Measurements from ENCODE around the gene NEK7. TPM values are rescaled to one million over a fixed set of nuclear protein-coding genes. Genes with fewer than 3 reads are reported as not detected.

The NEK7 gene
- total RNA-seq, 1 donor from 2014 or later, result 34.7 TPM

GRCh38 chr1:198291036-198291435, 134.2 kb downstream of the NEK7 start:
- no peaks in the 10 kb centered on the region for H3K36me3 ChIP-seq
- no peaks in the 10 kb centered on the region for H3K27me3 Mint-ChIP-seq (ENCODE audit: insufficient read depth, low read depth)
- H4K20me1 ChIP-seq (ENCODE audit: low read depth), result no peaks in the 10 kb centered on the region
- no peak overlapping the region for H3K4me3 ChIP-seq
- H3K9me3 ChIP-seq (ENCODE audit: low read depth), result no peaks in the 10 kb centered on the region
- no peaks in the 10 kb centered on the region for H3K9me3 Mint-ChIP-seq
- H3K36me3 Mint-ChIP-seq, result peaks cover 3% of the 10 kb centered on the region
- H2AFZ ChIP-seq (replicated peaks), result no peak overlapping the region
- DNase-seq (ENCODE audit: low spot score), result peak; percentile 79
- H3K27me3 ChIP-seq, result no peaks in the 10 kb centered on the region
- TF ChIP-seq CTCF (IDR thresholded peaks at IDR 0.05) (no peak), EZH2phosphoT487 (IDR thresholded peaks at IDR 0.05) (no peak), EZH2 (IDR thresholded peaks at IDR 0.05) (no peak)
- no peak overlapping the region for H3K4me3 Mint-ChIP-seq
- H3F3A ChIP-seq (ENCODE audit: low read depth), result no peaks in the 10 kb centered on the region
- peaks cover 55% of the 10 kb centered on the region for H3K4me1 Mint-ChIP-seq
- peak overlapping the region; percentile 45 for H3K4me2 ChIP-seq
- H3K27ac ChIP-seq, result no peak overlapping the region
- H3K4me1 ChIP-seq, result peaks cover 19% of the 10 kb centered on the region
- no peaks in the 10 kb centered on the region for H3K79me2 ChIP-seq (ENCODE audit: low read depth)
- no peak overlapping the region for H3K9ac ChIP-seq
- peak overlapping the region; percentile 74 for H3K27ac Mint-ChIP-seq

GRCh38 chr1:198291924-198292323, 135.1 kb downstream of the NEK7 start:
- no peaks in the 10 kb centered on the region for H3K27me3 ChIP-seq
- no peaks in the 10 kb centered on the region for H3F3A ChIP-seq (ENCODE audit: low read depth)
- H3K4me1 ChIP-seq, result peaks cover 19% of the 10 kb centered on the region
- H3K79me2 ChIP-seq (ENCODE audit: low read depth), result no peaks in the 10 kb centered on the region
- H3K9ac ChIP-seq, result no peak overlapping the region
- H3K9me3 Mint-ChIP-seq, result no peaks in the 10 kb centered on the region
- no peaks in the 10 kb centered on the region for H4K20me1 ChIP-seq (ENCODE audit: low read depth)
- no peak overlapping the region for H3K27ac ChIP-seq
- H2AFZ ChIP-seq (replicated peaks), result no peak overlapping the region
- H3K4me3 ChIP-seq, result no peak overlapping the region
- no peak overlapping the region for H3K4me3 Mint-ChIP-seq
- no peak overlapping the region for H3K27ac Mint-ChIP-seq
- H3K36me3 Mint-ChIP-seq, result no peaks in the 10 kb centered on the region
- TF ChIP-seq EZH2 (IDR thresholded peaks at IDR 0.05), result no peak
- no peak for TF ChIP-seq CTCF (IDR thresholded peaks at IDR 0.05)
- TF ChIP-seq EZH2phosphoT487 (IDR thresholded peaks at IDR 0.05), result no peak
- no peak for DNase-seq (ENCODE audit: low spot score)
- H3K36me3 ChIP-seq, result no peaks in the 10 kb centered on the region
- no peaks in the 10 kb centered on the region for H3K27me3 Mint-ChIP-seq (ENCODE audit: insufficient read depth, low read depth)
- peak overlapping the region; percentile 7 for H3K4me2 ChIP-seq
- H3K4me1 Mint-ChIP-seq, result peaks cover 64% of the 10 kb centered on the region
- H3K9me3 ChIP-seq (ENCODE audit: low read depth), result no peaks in the 10 kb centered on the region

- peak overlapping the region; percentile 76 for H3K4me3 Mint-ChIP-seq
- no peaks in the 10 kb centered on the region for H3K27me3 Mint-ChIP-seq (ENCODE audit: insufficient read depth, low read depth)
- Histone ChIP-seq H3K9ac (no peak overlapping the region), H3K4me3 (no peak overlapping the region), H2AFZ (replicated peaks) (no peak overlapping the region), H3K9me3 (ENCODE audit: low read depth) (no peaks in the 10 kb centered on the region), H3F3A (ENCODE audit: low read depth) (no peaks in the 10 kb centered on the region), H3K27ac (no peak overlapping the region), H3K36me3 (no peaks in the 10 kb centered on the region), H3K4me1 (peaks cover 19% of the 10 kb centered on the region), H3K79me2 (ENCODE audit: low read depth) (no peaks in the 10 kb centered on the region), H3K27me3 (no peaks in the 10 kb centered on the region), H3K4me2 (no peak overlapping the region), H4K20me1 (ENCODE audit: low read depth) (no peaks in the 10 kb centered on the region)
- H3K4me1 Mint-ChIP-seq, result peaks cover 68% of the 10 kb centered on the region
- DNase-seq (ENCODE audit: low spot score), result peak; percentile 42
- TF ChIP-seq CTCF (IDR thresholded peaks at IDR 0.05), result no peak
- no peak for TF ChIP-seq EZH2phosphoT487 (IDR thresholded peaks at IDR 0.05)
- TF ChIP-seq EZH2 (IDR thresholded peaks at IDR 0.05), result no peak
- H3K27ac Mint-ChIP-seq, result peak overlapping the region; percentile 27
- H3K36me3 Mint-ChIP-seq, result peaks cover 3% of the 10 kb centered on the region
- H3K9me3 Mint-ChIP-seq, result no peaks in the 10 kb centered on the region
Observed at GRCh38 chr1:198295225-198295624, 138.4 kb downstream of the NEK7 start.
